Liver (tissue), 9 donors: ENCODE results near the gene XKR7. TPM values are rescaled to one million over a fixed set of nuclear protein-coding genes. Genes with fewer than 3 reads are reported as not detected.

Experiments
- DNase-seq: peaks from one replicate; pipeline ENCODE4 v3.0.0-alpha.2; 2017; ENCODE audit warnings: low spot score
- H3K27ac ChIP-seq, 2 donors: one replicate each; pipeline ENCODE4 v1.7.0; 2013; ENCODE audit warnings: inconsistent platforms in 2 of 2, low read length in 2 of 2, control low read depth in 1 of 2, low read depth in 1 of 2, mild to moderate bottlenecking in 1 of 2
- H3K27me3 ChIP-seq, 4 donors: one replicate each; pipeline versions ENCODE4 v1.6.1 to v1.7.0; 2013; ENCODE audit warnings: low read length in 3 of 4, inconsistent platforms in 1 of 4, mild to moderate bottlenecking in 1 of 4, moderate library complexity in 1 of 4; ENCODE audit not compliant: control insufficient read depth in 4 of 4, insufficient read depth in 4 of 4
- H3K36me3 ChIP-seq, 4 donors: one replicate each; pipeline versions ENCODE4 v1.6.1 to v1.7.0; 2013; ENCODE audit warnings: low read length in 3 of 4, mild to moderate bottlenecking in 3 of 4, low read depth in 1 of 4, moderate library complexity in 1 of 4; ENCODE audit not compliant: control insufficient read depth in 4 of 4, insufficient read depth in 3 of 4
- H3K4me1 ChIP-seq, 4 donors: one replicate each; pipeline versions ENCODE4 v1.6.1 to v1.7.0; 2013; ENCODE audit warnings: low read length in 3 of 4, mild to moderate bottlenecking in 3 of 4, moderate library complexity in 1 of 4; ENCODE audit not compliant: control insufficient read depth in 4 of 4, insufficient read depth in 4 of 4
- H3K4me3 ChIP-seq, 3 donors: one replicate each; pipeline versions ENCODE4 v1.6.1 to v1.7.0; 2013; ENCODE audit warnings: low read length in 3 of 3, control low read depth in 1 of 3, low read depth in 1 of 3, mild to moderate bottlenecking in 1 of 3
- H3K9ac ChIP-seq, 2 donors: one replicate each; pipeline ENCODE4 v1.7.0; 2013; ENCODE audit warnings: low read length in 2 of 2, mild to moderate bottlenecking in 2 of 2, moderate library complexity in 2 of 2, control low read depth in 1 of 2, low read depth in 1 of 2
- H3K9me3 ChIP-seq, 4 donors: one replicate each; pipeline versions ENCODE4 v1.6.1 to v1.7.0; 2013; ENCODE audit warnings: low read length in 3 of 4; ENCODE audit not compliant: control insufficient read depth in 4 of 4
- ATF3 ChIP-seq: IDR thresholded peaks from 2 replicates; pipeline ENCODE4 v1.6.1; 2016; ENCODE audit warnings: antibody characterized with exemption
- CTCF ChIP-seq: fragments of 150-350 bp; IDR thresholded peaks from 2 replicates; pipeline ENCODE4 v1.5.1; 2017; ENCODE audit warnings: improper control_type of control experiment, low read depth, low read length; ENCODE audit not compliant: missing input control
- EGR1 ChIP-seq, 2 donors: IDR thresholded peaks; 2 replicates each; pipeline ENCODE4 v1.6.1; 2016 to 2018; ENCODE audit warnings: antibody characterized with exemption in 2 of 2, low read depth in 2 of 2
- FOXA1 ChIP-seq: IDR thresholded peaks from 2 replicates; pipeline ENCODE4 v1.6.1; 2016; ENCODE audit warnings: antibody characterized with exemption
- FOXA2 ChIP-seq: IDR thresholded peaks from 2 replicates; pipeline ENCODE4 v1.6.1; 2016; ENCODE audit warnings: antibody characterized with exemption
- GABPA ChIP-seq, 2 donors: IDR thresholded peaks in 1 of 2; conservative IDR thresholded peaks in 1 of 2; 2 replicates each; pipeline ENCODE4 v1.6.1; 2016; ENCODE audit warnings: antibody characterized with exemption in 2 of 2, mild to moderate bottlenecking in 1 of 2, moderate library complexity in 1 of 2
- HNF4G ChIP-seq: IDR thresholded peaks from 2 replicates; pipeline ENCODE4 v1.6.1; 2016; ENCODE audit warnings: antibody characterized with exemption
- JUND ChIP-seq, 2 donors: IDR thresholded peaks; 2 replicates each; pipeline ENCODE4 v1.6.1; 2016; ENCODE audit warnings: antibody characterized with exemption in 2 of 2
- MAX ChIP-seq: IDR thresholded peaks from 2 replicates; pipeline ENCODE4 v1.6.1; 2016; ENCODE audit warnings: antibody characterized with exemption
- NR2F2 ChIP-seq: IDR thresholded peaks from 2 replicates; pipeline ENCODE4 v1.6.1; 2016; ENCODE audit warnings: antibody characterized with exemption
- RAD21 ChIP-seq, 2 donors: IDR thresholded peaks; 2 replicates each; pipeline ENCODE4 v1.6.1; 2016; ENCODE audit warnings: antibody characterized with exemption in 2 of 2, mild to moderate bottlenecking in 2 of 2
- REST ChIP-seq: IDR thresholded peaks from 2 replicates; pipeline ENCODE4 v1.6.1; 2016; ENCODE audit warnings: antibody characterized with exemption, mild to moderate bottlenecking
- RXRA ChIP-seq, 2 donors: IDR thresholded peaks; 2 replicates each; pipeline ENCODE4 v1.6.1; 2017 to 2018; ENCODE audit warnings: antibody characterized with exemption in 2 of 2, mild to moderate bottlenecking in 1 of 2
- SP1 ChIP-seq: IDR thresholded peaks from 2 replicates; pipeline ENCODE4 v1.6.1; 2018; ENCODE audit warnings: antibody characterized with exemption, mild to moderate bottlenecking
- YY1 ChIP-seq: IDR thresholded peaks from 2 replicates; pipeline ENCODE4 v1.6.1; 2016; ENCODE audit warnings: antibody characterized with exemption, mild to moderate bottlenecking
- ZBTB33 ChIP-seq: IDR thresholded peaks from 2 replicates; pipeline ENCODE4 v1.6.1; 2016; ENCODE audit warnings: antibody characterized with exemption
- WGBS: extraction: QIAGEN DNeasy Blood & Tissue Kit; methylation state at CpG from one replicate; pipeline ENCODE4 v1.1.7; 2013; 5-methylcytosine and 5-hydroxymethylcytosine counted together
- polyA plus RNA-seq, 2 donors: library from polyadenylated mRNA; stranded (reverse) in 1 of 2; unstranded in 1 of 2; fragments of 200-250 nt in 1 of 2; fragments of >200 nt in 1 of 2; fragmentation: Nextera tagmentation in 1 of 2; extraction: Ambion mirVana in 1 of 2; gene quantifications; one replicate each; pipeline versions ENCODE4 v1.2.1 to v1.2.3, GENCODE V29; 2013 to 2015
- total RNA-seq, 2 donors: library from RNA; depleted of rRNA; stranded (reverse); fragments of >200 nt; gene quantifications; one replicate each; pipeline ENCODE4 v1.2.3, GENCODE V29; 2014
- donor health status: healthy.
- donor health status: healthy.
- donor health status: healthy.
- donor health status: healthy.
- donor health status: healthy.

XKR7 gene
- total and polyA plus RNA-seq, 4 donors, result under 0.01 to 0.05 TPM; not detected in 2

- 46% methylated on average over 9 of the region's 9 CpGs for WGBS
- Histone ChIP-seq H3K36me3 (no peaks in the 10 kb centered on the region), H3K27ac (peak overlapping the region in 1 of 2 donors; percentile 59), H3K9me3 (no peaks in the 10 kb centered on the region), H3K27me3 (peaks cover 0 to 4% (median 1%) of the 10 kb centered on the region in 4 donors), H3K9ac (no peak overlapping the region), H3K4me1 (peaks cover 3 to 13% (median 7%) of the 10 kb centered on the region in 4 donors), H3K4me3 (no peak overlapping the region)
- TF ChIP-seq RAD21 (IDR thresholded peaks at IDR 0.05) (peak in 1 of 2 donors; percentile 19), SP1 (no peak), EGR1 (IDR thresholded peaks at IDR 0.05; ENCODE audit: low read depth in 2 of 2) (no peak), CTCF (no peak)
- no peak for DNase-seq
These were observed 66.9 kb downstream of the XKR7 start for GRCh38 chr20:32034581-32035425.

GRCh38 chr20:32035426-32035779 lies 67.5 kb downstream of the XKR7 start:
- 78% methylated on average over 8 of the region's 8 CpGs for WGBS
- Histone ChIP-seq H3K27ac (no peak overlapping the region), H3K9me3 (no peaks in the 10 kb centered on the region), H3K4me3 (no peak overlapping the region), H3K4me1 (peaks cover 3 to 13% (median 7%) of the 10 kb centered on the region in 4 donors), H3K36me3 (no peaks in the 10 kb centered on the region), H3K9ac (no peak overlapping the region), H3K27me3 (peaks cover 0 to 4% (median 1%) of the 10 kb centered on the region in 4 donors)
- TF ChIP-seq YY1 (no peak), HNF4G (no peak), GABPA (IDR thresholded peaks at IDR 0.05 in 1 of 2, conservative IDR thresholded peaks at IDR 0.05 in 1 of 2) (no peak), SP1 (no peak), FOXA1 (no peak), JUND (IDR thresholded peaks at IDR 0.05) (no peak), EGR1 (IDR thresholded peaks at IDR 0.05; ENCODE audit: low read depth in 2 of 2) (no peak), FOXA2 (no peak), RXRA (IDR thresholded peaks at IDR 0.05) (no peak), ZBTB33 (no peak), NR2F2 (no peak), CTCF (no peak), REST (no peak), ATF3 (no peak), RAD21 (IDR thresholded peaks at IDR 0.05) (no peak), MAX (no peak)
- no peak for DNase-seq
